HG02840 (cell line): ENCODE results near the gene GALNT7.

Experiments
- ATAC-seq: cut with Tn5 transposase; IDR thresholded peaks from one replicate; pipeline ENCODE4 v1.9.1; 2021; ENCODE audit warnings: mild to moderate bottlenecking, moderate library complexity, moderate number of reproducible peaks; ENCODE audit not compliant: unreplicated experiment, low FRiP score

The GALNT7 gene

DNA sequence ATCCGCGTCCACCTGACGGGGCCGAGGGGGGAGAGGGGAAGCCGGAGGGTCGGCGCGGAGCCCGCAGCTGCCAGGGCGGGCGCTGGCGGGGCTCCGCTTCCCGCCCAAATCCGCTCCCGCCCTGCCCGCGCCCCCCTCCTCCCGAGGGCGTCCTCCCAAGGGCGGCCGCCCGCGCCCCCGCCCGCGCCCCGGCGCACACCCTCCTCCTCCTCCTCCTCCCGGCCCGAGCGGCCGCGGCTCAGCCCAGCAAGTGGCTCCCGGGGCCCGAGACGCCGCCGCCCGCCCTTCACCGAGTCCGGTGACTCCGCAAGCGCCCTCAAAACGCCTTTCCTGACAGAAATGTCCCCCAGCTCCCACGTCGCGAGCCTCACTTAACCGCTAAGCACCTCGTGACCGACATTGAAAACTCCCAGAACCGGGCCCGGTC is 165.1 kb downstream of the GALNT7 start:
- peak; percentile 1 for ATAC-seq

DNA sequence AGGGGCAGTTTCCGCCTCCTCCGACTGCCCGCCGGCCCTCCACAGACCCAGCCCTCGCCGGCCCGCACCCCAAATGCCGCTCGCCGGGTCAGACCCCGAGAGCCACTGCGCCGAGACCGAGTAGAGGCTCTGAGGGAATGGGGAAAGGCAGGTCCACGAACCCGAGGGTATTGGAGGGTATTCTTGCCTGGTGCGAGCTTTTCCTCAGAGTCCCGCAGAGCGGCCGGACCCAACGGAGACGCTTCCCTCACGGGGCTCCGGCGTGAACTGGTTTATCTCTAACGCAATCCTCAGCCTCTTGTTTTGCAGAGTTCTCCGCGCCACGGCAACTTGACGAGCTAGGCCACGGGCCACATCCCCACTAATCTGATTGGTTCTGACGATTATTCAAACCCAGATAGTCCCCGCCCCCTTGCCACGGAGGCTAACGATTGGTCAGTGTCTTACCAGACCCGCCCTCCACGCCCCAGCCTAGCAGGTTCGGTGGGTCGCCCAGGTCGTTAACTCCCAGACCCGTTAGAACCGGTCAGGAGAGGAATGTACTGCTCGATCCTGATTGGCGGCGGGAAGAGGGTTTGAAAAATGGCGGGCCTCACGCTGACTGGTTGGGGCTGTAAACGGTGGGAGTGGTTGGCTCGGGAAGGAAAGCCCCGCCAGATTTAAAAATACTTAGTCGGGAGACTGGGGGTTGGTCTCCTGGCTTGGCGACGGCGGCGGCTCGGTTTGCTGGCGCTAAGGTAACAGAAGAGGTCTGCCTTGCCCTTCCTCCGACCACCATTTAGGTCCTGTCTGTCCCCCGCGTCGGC is 165.7 kb downstream of the GALNT7 start, which contains the start of gene HMGB2:
Gene HMGB2 (minus strand): TSS at position 274 of the 806 bp plus-strand sequence. CDS start 709 bp downstream, outside the sequence.
- ATAC-seq: peak; percentile 94

DNA sequence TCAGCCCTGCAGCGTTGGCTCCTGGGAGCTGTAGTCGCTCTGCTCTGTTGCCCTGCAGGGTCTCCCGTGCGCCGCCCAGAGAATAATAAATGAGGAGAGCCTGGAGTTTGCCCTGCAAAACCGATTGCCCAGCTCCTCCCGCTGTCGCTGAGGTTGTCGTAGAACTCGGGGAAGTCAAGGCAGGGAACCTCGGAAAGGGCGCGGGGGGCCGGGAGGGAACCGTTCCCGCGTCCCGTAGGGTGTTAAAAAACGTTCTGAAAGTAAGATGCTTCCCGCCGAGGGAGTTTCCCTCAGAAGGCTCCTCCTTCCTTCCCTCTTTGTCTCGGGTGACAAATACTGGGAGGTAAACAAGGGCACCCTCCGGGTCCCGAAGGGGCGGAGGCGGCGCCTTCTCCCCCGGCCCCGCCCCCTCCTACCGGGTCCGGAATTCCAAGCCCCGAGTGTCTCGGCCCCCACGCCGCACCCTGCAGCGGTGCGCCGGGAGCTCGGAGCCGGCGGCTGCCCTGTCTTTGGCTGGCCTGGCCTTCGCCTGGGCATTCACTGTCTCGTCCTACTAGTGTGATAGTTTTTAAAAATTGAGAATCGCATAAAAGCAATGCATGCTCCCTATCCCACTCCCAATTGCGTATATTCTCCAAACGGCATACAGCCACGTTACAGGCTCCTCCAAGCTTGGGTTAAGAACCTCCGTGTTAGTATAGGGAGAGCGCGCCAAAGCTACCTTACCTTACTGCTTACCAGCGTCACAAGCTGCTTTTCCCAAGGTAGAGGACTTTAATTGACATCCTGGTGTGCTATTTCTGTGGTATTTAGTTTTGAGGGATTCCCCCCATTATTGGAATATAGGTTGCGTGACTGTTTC is 166.5 kb downstream of the GALNT7 start:
- ATAC-seq: peak; percentile 34

DNA sequence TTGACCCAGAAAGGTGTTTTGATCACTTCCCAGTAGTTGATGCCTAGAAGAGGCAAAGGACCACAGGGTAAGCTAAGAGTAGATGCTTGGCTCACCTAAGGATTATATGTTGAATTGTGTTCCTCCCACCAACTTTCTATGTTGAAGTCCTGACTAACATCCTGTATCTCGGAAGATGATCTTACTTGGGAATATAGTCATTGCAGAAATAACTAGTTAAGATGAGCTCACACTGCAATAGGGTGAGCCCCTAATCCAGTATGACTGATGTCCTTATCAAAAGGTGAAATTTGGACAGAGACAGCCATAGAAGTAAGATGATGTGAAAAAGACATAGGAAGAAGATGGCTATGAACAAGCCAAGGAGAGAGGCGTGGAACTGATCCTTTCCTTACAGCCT is 168.9 kb downstream of the GALNT7 start:
- no peak for ATAC-seq

DNA sequence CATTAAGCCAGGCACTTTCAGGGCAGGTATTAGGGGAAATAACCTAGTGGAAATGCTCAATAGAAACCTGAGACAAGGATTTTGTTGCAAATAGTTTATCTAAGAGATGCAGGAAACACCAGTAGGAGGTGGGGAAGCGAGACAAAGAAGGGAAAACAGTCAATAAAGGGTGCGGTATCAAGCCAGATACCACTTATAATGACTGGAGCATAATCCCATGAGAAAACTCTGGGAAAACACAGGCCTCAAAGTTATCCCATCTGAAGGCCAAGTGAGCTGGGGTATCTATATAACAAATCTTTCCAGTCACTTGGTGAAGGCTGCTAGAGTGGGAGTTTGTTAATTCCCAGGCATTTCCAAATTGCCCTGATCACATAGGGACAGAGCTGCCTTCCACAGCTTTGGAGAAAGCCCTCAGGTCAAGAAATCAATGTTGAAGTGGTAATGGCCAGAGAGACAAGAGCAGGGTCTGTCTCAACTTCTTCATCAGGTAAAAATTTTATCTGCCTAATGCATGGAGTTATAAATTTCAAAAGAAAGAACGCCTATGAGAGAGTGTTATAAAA is 175.3 kb downstream of the GALNT7 start:
- no peak for ATAC-seq

DNA sequence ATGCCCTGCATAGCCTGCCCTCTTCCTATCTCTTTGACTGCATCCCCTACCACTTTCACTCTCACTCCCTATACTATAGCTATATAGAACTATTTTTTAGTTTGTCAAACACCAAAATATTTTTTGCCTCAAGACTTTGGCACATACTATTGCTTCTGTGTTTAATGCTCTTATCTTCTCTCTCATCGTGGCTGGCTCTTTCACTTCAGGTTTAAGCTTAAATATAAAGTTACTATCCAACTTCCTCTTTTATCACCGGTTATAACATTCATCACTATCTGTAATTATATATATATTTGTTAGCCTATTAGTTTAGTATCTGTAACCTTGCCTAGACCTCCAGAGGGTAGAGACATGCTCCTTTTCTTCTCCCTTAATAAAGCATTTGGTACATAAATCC is 177.0 kb downstream of the GALNT7 start:
- no peak for ATAC-seq

DNA sequence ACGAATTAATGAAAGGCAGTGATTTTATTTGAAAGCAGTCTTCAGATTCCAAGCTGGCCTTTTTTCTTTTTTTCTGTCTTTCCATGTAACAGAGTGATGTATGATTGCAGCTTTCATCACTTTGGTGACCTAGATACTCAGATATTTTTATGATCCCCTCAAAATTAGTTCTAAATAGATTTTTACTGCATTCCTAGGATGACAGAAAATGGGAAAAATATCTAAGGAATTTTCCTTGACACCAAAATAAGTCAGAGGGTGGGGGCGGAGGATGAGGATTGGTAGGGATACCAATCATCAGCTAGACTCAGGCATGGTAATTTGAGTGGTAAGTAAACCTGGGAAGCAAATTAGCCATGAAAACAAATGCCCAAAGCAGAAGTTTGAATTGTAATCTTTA is 177.5 kb downstream of the GALNT7 start:
- no peak for ATAC-seq

DNA sequence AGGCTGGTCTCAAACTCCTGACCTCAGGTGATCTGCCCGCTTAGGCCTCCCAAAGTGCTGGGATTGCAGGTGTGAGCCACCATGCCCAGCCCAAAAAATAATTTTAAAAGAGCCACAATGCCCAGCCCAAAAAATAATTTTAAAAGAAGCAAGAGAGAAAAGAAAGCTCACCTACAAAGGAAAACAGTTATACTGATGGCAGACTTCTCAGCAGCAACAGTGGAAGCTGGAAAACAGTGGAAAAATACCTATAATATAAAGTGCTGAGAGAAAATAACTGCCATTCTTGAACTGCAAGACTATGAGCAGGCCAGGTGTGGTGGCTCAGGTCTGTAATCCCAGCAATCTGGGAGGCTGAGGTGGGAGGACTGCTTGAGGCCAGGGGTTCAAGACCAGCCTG is 178.9 kb downstream of the GALNT7 start:
- ATAC-seq: no peak

DNA sequence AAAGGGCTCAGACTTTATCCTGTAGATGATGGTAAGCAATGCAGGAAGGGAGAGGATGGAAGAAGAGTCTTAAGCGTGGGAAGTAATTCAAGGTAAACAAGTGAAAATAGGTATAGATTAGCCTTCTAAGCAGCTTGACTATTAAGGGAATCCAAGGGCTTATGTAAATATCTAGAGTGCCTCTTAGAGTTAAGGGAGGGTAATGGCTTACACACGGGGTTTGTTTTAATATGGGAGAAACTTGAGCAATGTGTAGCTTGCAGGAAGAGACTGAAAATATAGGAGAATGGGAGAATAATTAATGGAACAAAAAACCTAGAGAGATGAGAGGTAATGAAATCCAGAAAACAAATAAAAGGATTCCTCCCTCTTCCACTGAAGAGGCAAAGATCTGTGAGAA is 189.3 kb downstream of the GALNT7 start:
- ATAC-seq: no peak

DNA sequence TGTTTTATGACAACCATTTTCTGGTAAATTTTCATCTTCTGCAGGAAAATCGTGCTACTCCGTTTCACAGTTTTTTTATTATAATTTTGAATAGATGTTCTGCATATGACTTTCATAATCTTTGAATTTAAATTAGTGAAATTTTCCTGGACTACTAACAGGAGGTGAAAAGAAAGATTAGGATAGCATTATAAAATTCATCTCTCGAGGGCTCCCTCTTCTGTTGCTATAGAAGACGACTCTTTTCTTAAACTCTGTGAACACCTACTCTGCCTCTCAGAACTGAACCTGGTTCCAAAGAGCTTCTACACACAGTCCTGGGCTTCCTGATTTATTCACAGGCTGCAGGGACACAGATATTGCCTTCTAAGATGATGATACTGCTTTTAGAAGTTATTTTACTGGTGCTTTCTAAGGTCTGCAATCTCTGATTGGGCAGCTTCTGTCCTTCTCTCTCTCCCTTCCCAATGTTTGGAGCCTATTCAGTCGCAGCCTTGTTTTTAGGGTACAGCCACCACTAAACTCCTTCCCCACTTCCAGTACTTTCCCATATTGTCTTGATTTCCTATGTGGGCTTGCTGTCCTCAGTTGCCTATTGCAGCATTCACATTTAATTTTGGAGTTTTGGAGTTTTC is 192.1 kb downstream of the GALNT7 start:
- no peak for ATAC-seq

DNA sequence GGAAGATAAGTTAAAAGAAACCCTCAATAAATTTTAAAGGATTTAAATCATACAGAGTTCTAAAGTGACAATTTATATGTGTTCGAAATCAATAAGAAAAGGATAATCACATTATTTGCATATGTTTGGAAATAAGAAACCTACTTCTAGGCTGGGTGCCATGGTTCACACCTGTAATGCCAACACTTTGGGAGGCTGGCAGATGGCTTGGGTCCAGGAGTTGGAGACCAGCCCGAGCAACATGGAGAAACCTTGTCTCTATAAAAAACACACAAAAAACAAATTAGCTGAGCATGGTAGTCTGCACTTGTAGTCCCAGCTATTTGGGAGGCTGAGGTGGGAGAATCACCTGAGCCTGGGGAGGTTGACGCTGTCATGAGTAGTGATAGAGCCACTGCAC is 194.1 kb downstream of the GALNT7 start:
- ATAC-seq: no peak

DNA sequence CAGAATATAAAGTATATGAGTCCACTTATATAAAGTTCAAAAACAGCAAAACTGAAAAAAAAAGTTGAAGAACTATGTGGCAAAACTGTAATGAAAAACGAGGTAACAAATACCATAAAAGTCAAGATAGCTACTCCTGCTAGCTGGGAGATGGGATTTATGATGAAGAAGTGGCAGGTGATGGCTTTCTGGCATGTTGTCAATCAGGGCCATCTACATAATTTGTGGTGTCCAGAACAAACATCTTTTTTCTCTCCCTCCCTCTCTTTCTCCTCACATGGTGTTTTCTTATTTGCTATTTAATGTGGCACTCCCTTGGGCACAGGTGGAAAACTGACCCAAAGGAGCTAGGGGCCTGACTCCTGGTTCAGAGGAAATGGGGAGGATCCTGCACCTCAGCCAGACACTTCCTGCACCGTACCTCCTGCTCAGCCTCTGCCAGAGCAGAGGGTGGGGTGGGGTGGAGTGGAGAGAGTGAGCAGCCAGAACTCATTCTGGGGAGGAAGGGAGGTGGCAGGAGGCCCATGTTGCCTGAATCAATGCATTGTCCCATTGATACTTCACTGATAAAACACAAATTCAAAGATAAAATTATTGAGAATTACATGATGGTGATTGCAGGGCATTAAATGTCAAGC is 196.9 kb downstream of the GALNT7 start:
- ATAC-seq: no peak

DNA sequence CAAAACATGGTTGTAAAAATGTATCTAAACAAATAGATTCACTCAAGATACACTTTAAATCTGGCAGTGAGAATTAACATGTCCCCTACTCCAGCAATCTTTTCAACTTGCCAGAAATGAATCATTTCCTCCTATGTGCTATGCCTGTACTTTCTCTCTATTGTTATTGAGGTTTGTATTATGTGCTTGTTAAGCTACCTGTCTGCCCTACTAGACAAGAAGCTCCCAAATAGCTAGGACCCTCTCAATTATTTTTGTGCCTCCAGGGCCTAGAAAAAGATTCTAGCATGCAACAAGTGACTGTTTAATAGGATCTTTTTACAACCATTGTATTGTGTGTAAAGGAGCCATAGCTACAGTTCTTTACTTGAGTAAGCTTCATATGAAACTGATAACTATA is 198.7 kb downstream of the GALNT7 start:
- no peak for ATAC-seq

DNA sequence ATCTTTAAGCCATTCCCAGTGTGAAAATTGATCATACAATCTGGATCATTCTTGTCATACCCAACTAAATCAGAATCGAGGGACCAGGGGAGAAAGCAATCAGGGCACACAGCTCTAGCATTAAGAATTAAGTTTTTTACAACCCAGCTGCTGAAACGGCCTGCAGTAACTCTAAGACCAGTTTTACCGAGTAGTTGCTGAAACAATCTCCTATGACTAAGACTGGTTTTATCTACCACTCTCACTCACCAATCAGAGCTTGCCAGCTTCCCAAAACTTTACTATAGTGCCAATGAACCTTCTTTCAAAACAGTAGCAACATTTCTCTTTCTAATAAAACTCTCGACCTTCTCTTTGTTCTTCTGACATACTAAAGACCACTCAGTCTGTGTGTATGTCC is 199.3 kb downstream of the GALNT7 start:
- no peak for ATAC-seq

DNA sequence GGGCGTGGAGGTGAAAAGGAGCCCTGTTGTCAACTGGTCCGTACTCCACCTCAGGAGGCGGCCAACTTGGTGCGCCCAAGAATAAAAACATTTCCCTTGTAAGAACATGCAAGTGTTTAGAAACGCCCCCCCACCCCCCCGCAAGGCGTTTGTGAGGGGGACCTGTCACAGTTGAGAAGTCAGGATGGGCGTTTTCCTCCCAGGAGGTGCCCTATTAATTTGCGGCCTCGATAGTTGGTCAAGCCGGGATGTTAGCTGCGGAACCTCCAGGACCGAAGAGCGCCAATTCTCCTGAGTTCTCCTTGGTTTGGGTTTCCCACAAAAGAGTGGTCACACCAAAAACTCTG is 201.5 kb downstream of the GALNT7 start:
- peak; percentile 2 for ATAC-seq

DNA sequence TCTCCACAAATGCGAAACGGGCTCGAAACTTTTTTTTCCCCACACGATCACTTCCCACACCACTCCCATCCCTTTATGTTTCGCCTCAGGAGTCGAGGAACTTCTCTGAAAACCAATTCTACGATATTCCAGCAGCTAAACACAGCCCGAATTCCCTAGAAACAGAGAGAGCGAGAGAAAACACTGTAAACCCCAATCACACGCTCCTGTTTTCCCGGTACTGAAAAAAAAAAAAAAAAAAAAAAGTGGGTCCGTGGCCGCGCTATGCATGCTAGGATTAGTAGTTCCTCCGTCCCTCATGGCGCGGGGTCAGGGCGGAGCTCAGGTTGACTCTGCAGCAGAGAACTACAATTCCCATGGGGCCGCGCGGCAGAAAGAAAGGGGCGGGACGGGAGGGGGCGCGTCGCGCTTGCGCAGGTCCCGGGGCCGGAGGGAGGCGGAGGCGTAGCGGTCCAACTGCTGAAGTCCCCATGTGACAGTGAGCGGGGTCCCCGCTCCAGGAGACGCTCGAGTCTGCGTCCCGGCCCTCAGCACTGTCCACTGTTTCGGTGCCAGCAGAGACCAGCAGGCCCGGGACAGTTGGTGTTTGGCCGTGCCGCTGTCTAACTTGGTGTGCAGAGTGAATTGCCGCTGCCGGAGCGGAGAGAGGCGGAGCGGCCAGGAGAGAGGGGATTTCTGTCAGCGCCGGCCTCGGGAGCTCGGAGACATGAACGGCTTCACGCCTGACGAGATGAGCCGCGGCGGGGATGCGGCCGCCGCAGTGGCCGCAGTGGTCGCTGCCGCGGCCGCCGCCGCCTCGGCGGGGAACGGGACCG is 202.1 kb downstream of the GALNT7 start, which contains the start of gene SAP30:
Gene SAP30 (plus strand): TSS at position 478 of the 815 bp plus-strand sequence. CDS start 229 bp downstream, at position 707.
- peak; percentile 76 for ATAC-seq

DNA sequence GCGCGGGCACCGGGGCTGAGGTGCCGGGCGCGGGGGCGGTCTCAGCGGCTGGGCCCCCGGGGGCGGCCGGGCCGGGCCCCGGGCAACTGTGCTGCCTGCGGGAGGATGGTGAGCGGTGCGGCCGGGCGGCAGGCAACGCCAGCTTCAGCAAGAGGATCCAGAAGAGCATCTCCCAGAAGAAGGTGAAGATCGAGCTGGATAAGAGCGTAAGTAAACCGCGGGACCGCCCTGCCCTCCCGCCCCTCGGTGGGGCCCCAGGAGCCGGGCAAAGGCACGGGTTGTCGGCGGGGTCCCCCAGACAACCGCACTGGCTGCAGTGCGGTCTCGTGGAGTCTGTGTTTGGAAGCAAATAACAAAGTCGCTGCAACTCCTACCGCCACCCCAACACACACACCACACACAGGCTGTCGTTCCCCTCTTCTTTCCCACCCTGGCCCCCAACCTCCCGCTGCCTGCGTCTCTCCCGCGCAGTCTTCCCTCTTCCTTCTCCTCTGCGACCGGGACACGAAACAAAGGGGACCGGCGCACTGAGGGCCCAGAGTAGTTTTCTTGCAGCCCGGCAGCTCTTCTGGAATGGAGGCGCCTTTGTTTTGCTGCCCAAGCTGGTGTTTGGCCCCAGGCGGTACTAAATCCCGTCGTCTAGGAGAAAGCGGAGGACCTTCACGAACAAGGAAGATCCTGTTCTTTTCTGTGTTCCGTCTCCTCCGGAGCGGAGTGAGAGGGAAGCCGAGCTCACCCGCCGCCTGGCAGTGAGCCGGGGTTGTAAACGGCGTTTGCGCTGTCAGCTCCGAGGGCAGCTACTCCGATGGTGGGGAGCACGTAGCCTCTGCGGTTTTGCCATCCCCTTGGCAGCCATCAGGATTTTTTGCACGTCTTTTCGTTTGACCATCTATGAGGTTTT is 202.9 kb downstream of the GALNT7 start:
- ATAC-seq: peak; percentile 26
